OCI-LY3 (cell line): ENCODE data around the gene VPS45.

Source experiments
- EZH2phosphoT487 ChIP-seq: fragments of 200-600 bp; shearing (Covaris generic); IDR thresholded peaks from 2 replicates; pipeline ENCODE4 v1.6.1; 2018; ENCODE audit warnings: antibody characterized with exemption, mixed run types, low read depth
- TF ChIP-seq, protein P1 (sequence below): fragments of 200-600, 300-600 bp; sonication (generic); IDR thresholded peaks from 2 replicates; pipeline ENCODE4 v1.5.1; 2014; ENCODE audit warnings: antibody characterized with exemption, low read length, low read depth

DNA sequence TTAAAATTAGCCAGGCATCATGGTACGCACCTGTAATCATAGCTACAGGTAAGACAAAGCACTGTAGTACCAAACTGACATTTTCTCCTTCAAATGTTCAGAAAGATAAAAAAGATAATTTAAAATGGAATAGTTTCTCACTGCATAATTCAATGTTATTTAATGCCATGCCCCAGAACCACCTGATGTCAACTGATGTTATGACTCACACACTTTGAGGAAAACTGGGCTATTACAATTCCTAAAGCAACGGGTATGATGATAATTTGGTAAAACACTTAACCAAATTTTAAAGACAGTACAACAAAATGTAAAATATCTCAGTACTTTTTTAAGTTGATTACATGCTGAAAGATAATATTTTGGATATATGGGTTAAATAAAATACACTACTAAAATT lies 59.2 kb downstream of the VPS45 start:
- TF ChIP-seq, protein P1, sequence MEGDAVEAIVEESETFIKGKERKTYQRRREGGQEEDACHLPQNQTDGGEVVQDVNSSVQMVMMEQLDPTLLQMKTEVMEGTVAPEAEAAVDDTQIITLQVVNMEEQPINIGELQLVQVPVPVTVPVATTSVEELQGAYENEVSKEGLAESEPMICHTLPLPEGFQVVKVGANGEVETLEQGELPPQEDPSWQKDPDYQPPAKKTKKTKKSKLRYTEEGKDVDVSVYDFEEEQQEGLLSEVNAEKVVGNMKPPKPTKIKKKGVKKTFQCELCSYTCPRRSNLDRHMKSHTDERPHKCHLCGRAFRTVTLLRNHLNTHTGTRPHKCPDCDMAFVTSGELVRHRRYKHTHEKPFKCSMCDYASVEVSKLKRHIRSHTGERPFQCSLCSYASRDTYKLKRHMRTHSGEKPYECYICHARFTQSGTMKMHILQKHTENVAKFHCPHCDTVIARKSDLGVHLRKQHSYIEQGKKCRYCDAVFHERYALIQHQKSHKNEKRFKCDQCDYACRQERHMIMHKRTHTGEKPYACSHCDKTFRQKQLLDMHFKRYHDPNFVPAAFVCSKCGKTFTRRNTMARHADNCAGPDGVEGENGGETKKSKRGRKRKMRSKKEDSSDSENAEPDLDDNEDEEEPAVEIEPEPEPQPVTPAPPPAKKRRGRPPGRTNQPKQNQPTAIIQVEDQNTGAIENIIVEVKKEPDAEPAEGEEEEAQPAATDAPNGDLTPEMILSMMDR, result no peak
- TF ChIP-seq EZH2phosphoT487, result no peak
